ACHN (cell line): Measurements from ENCODE around the gene KRT81.
A peak's percentile ranks its signal among the peaks of the same experiment; 100 is the strongest.
"Not testable (repeated sequence)": the region's sequence is repeated elsewhere in the genome, so short reads cannot be mapped to it uniquely, and the experiment has no call there.

Source experiments
- DNase-seq: peaks from one replicate; pipeline ENCODE4 v3.0.0-alpha.2; 2015
- in situ Hi-C: cut with HindIII; loops from 2 replicates; pipeline ENCODE4 v1.10.0; 2017; ENCODE audit warnings: low sequenced_read_pairs, low pct_ligation_motif_present, low pct_unique_long_range_greater_than_20kb

KRT81 gene

GRCh38 chr12:52247622-52248540, 43.5 kb downstream of the KRT81 start:
- in situ Hi-C loops = no loop called here
- DNase-seq = no peak

GRCh38 chr12:52246720-52247621, 44.4 kb downstream of the KRT81 start:
- in situ Hi-C loops = no loop called here
- no peak for DNase-seq

- in situ Hi-C loops = no loop called here
- DNase-seq = no peak
Observed at GRCh38 chr12:52245962-52246569, 45.3 kb downstream of the KRT81 start.

- DNase-seq = no peak
- in situ Hi-C loops = no loop called here
Observed at GRCh38 chr12:52245259-52245961, 45.9 kb downstream of the KRT81 start.

GRCh38 chr12:52244615-52244994, 46.7 kb downstream of the KRT81 start:
- in situ Hi-C loops = no loop called here

GRCh38 chr12:52243856-52244614, 47.3 kb downstream of the KRT81 start:
- peak; percentile 99 for DNase-seq

More at GRCh38 chr12:52244615-52244994, 46.7 kb downstream of the KRT81 start:
- DNase-seq = no peak

GRCh38 chr12:52243259-52243855, 48.0 kb downstream of the KRT81 start:
- peak; percentile 92 for DNase-seq
- in situ Hi-C loops = no loop called here

More at GRCh38 chr12:52243856-52244614, 47.3 kb downstream of the KRT81 start:
- in situ Hi-C loops = no loop called here

GRCh38 chr12:52242442-52243258, 48.7 kb downstream of the KRT81 start:
- no peak for DNase-seq
- in situ Hi-C loops = no loop called here

- DNase-seq = no peak
- in situ Hi-C loops = no loop called here
Observed at GRCh38 chr12:52241205-52241842, 50.0 kb downstream of the KRT81 start.

GRCh38 chr12:52240247-52240646, 51.1 kb downstream of the KRT81 start:
- DNase-seq, in situ Hi-C loops: not testable (repeated sequence)

GRCh38 chr12:52239767-52240166, 51.6 kb downstream of the KRT81 start:
- no peak for DNase-seq
- in situ Hi-C loops = no loop called here

GRCh38 chr12:52238916-52239646, 52.3 kb downstream of the KRT81 start:
- DNase-seq = no peak
- in situ Hi-C loops = no loop called here

GRCh38 chr12:52238207-52238840, 53.0 kb downstream of the KRT81 start:
- in situ Hi-C loops = no loop called here
- DNase-seq = no peak

GRCh38 chr12:52236386-52237050, 54.8 kb downstream of the KRT81 start:
- no peak for DNase-seq
- in situ Hi-C loops = no loop called here
